ENCODE measurements around the gene ATP8B3. TPM values are rescaled to one million over a fixed set of nuclear protein-coding genes. Genes with fewer than 3 reads are reported as not detected.

Gene ATP8B3
- total and polyA plus RNA-seq, 2 of the 13 experiments (the other 11 are each of a cell fraction or from before 2014, with no cell fraction given): 2.6 to 5.9 TPM

- TF ChIP-seq ZNF703 (CRISPR knock-in tag; IDR thresholded peaks at IDR 0.05; ENCODE audit: borderline replicate concordance) (no peak), TMF1 (CRISPR knock-in tag; IDR thresholded peaks at IDR 0.05; ENCODE audit: low read depth) (no peak), MLX (CRISPR knock-in tag; IDR thresholded peaks at IDR 0.05) (no peak), ZSCAN31 (CRISPR knock-in tag; IDR thresholded peaks at IDR 0.05; ENCODE audit: low read depth) (peak; percentile 66; the same call in 1 of the 2 replicates), ZNF724P (CRISPR knock-in tag; IDR thresholded peaks at IDR 0.05; ENCODE audit: borderline replicate concordance) (0 out of 2 replicates have a peak, but pooled peaks have one; percentile 32), ZBTB1 (CRISPR knock-in tag; IDR thresholded peaks at IDR 0.05; ENCODE audit: borderline replicate concordance) (no peak), ZNF335 (CRISPR knock-in tag; IDR thresholded peaks at IDR 0.05) (peak; percentile 96), KDM5B (CRISPR knock-in tag; IDR thresholded peaks at IDR 0.05; ENCODE audit: borderline replicate concordance) (no peak; the same call in 1 of the 2 replicates), ZNF10 (CRISPR knock-in tag; IDR thresholded peaks at IDR 0.05; ENCODE audit: borderline replicate concordance, low read depth) (no peak), ZNF564 (CRISPR knock-in tag; IDR thresholded peaks at IDR 0.05) (no peak), SMARCC2 (IDR thresholded peaks at IDR 0.05) (no peak), PRDM15 (CRISPR knock-in tag; IDR thresholded peaks at IDR 0.05) (no peak), CREB1 (IDR thresholded peaks at IDR 0.05) (no peak), CREB1 (CRISPR knock-in tag; IDR thresholded peaks at IDR 0.05) (no peak), ZNF468 (CRISPR knock-in tag; IDR thresholded peaks at IDR 0.05) (no peak), NR2F2 (IDR thresholded peaks at IDR 0.05; ENCODE audit: borderline replicate concordance, low read depth) (no peak), SALL1 (CRISPR knock-in tag; IDR thresholded peaks at IDR 0.05) (peak; percentile 68), AGO1 (IDR thresholded peaks at IDR 0.05; ENCODE audit: low read depth, low read length, poor library complexity, severe bottlenecking) (no peak), ZNF746 (CRISPR knock-in tag; IDR thresholded peaks at IDR 0.05) (no peak), POLR2G (IDR thresholded peaks at IDR 0.05; ENCODE audit: low read depth, low read length) (no peak), ZNF101 (CRISPR knock-in tag; IDR thresholded peaks at IDR 0.05; ENCODE audit: borderline replicate concordance, low read depth) (no peak), RAD21 (CRISPR knock-in tag; IDR thresholded peaks at IDR 0.05) (peak; percentile 74), GZF1 (CRISPR knock-in tag; IDR thresholded peaks at IDR 0.05) (no peak), MYPOP (CRISPR knock-in tag; IDR thresholded peaks at IDR 0.05) (no peak)
Measured at GRCh38 chr19:1837625-1838105, 25.6 kb upstream of the ATP8B3 start (continued).
